Gastrocnemius medialis (tissue), 4 donors: Measurements from ENCODE around the gene GALR1. TPM values are rescaled to one million over a fixed set of nuclear protein-coding genes. Genes with fewer than 3 reads are reported as not detected.

Source experiments
- ATAC-seq, 2 donors: fragments of 150-250 bp; one replicate each; pipeline ENCODE4 v1.9.1; 2016
- DNase-seq, 2 donors: peaks; one replicate each; pipeline ENCODE4 v3.0.0-alpha.2; 2019
- H3K27ac ChIP-seq, 4 donors: fragments of 200-600 bp; sonication (generic); 1 replicate in 1 of 4; 2 replicates in 3 of 4; pipeline ENCODE4 v1.5.1; 2016 to 2018; ENCODE audit warnings: mild to moderate bottlenecking in 2 of 4, moderate library complexity in 1 of 4
- H3K27me3 ChIP-seq, 3 donors: fragments of 200-600 bp; sonication (generic) in 2 of 3; 1 replicate in 1 of 3; 2 replicates in 2 of 3; pipeline versions ENCODE4 v1.5.1 to v1.6.0; 2016 to 2019; ENCODE audit warnings: mild to moderate bottlenecking in 1 of 3, moderate library complexity in 1 of 3
- H3K36me3 ChIP-seq, 2 donors: fragments of 200-600 bp; sonication (generic) in 1 of 2; one replicate each; pipeline ENCODE4 v1.5.1; 2017 to 2018
- H3K4me1 ChIP-seq, 2 donors: fragments of 200-600 bp; sonication (generic) in 1 of 2; one replicate each; pipeline ENCODE4 v1.5.1; 2016 to 2017; ENCODE audit warnings: mild to moderate bottlenecking in 2 of 2
- H3K4me3 ChIP-seq, 4 donors: fragments of 200-600 bp; sonication (generic) in 3 of 4; 1 replicate in 1 of 4; 2 replicates in 3 of 4; pipeline ENCODE4 v1.5.1; 2016 to 2019; ENCODE audit warnings: mild to moderate bottlenecking in 2 of 4
- H3K9me3 ChIP-seq, 3 donors: fragments of 200-600 bp; sonication (generic) in 2 of 3; 1 replicate in 1 of 3; 2 replicates in 2 of 3; pipeline ENCODE4 v1.5.1; 2016 to 2019
- POLR2A ChIP-seq, 2 donors: fragments of 450-650 bp; IDR thresholded peaks; one replicate each; pipeline ENCODE4 v1.6.1; 2017; ENCODE audit warnings: antibody characterized with exemption in 2 of 2, mild to moderate bottlenecking in 2 of 2, moderate library complexity in 2 of 2
- in situ Hi-C, 4 donors: fragments of 200-750 bp; cut with MboI; loops; one replicate each; pipeline versions ENCODE4 v1.15.0 to v1.8.0; 2017; ENCODE audit warnings: low sequenced_read_pairs in 4 of 4
- intact Hi-C: fragments of 100-400 bp; cut with DNase I; formaldehyde crosslinking; loops from one replicate; pipeline ENCODE4 v1.15.1; 2023; ENCODE audit warnings: low total_unique reads
- total RNA-seq, 4 donors: library from RNA; depleted of rRNA; stranded (reverse); fragments of >200 nt; gene quantifications; one replicate each; pipeline versions ENCODE4 v1.1.0 to v1.2.3, GENCODE V29; 2016
- TF ChIP-seq, protein P1 (sequence below), 5 experiments: fragments of 450-650 bp in 3 of 5; fragments of 200-600 bp in 2 of 5; sonication (generic) in 2 of 5; IDR thresholded peaks in 4 of 5; conservative IDR thresholded peaks in 1 of 5; 1 replicate in 4 of 5; 2 replicates in 1 of 5; pipeline ENCODE4 v1.5.1; 2016 to 2019; ENCODE audit warnings: antibody characterized with exemption in 5 of 5, mild to moderate bottlenecking in 3 of 5, moderate library complexity in 3 of 5

Gene GALR1
- total RNA-seq, 4 donors from 2014 or later = not detected

DNA sequence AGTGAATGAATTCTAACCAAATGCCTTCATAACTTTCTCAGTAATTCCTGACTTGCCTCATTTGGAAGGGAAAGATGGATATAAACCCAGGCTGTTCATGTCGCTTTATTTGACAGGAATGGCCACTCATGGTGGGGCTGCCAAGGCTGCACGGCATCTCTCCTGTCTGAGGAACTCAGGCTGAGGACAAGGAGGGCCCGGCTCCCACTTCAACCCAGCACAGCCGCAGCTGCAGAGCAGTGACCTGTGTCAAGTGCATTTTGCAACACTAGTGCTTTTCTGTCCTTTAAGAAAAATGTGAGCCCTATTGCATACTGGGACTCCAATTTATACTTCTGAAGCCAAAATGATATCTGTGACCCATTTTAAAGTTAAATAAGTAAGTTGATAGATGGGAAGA, 45.8 kb upstream of the GALR1 start:
- Histone ChIP-seq H3K36me3 (no peaks in the 10 kb centered on the region), H3K9me3 (no peaks in the 10 kb centered on the region), H3K4me1 (peaks cover 0 to 25% of the 10 kb centered on the region in 2 donors), H3K27me3 (no peaks in the 10 kb centered on the region), H3K4me3 (no peak overlapping the region), H3K27ac (no peak overlapping the region)
- TF ChIP-seq, protein P1, sequence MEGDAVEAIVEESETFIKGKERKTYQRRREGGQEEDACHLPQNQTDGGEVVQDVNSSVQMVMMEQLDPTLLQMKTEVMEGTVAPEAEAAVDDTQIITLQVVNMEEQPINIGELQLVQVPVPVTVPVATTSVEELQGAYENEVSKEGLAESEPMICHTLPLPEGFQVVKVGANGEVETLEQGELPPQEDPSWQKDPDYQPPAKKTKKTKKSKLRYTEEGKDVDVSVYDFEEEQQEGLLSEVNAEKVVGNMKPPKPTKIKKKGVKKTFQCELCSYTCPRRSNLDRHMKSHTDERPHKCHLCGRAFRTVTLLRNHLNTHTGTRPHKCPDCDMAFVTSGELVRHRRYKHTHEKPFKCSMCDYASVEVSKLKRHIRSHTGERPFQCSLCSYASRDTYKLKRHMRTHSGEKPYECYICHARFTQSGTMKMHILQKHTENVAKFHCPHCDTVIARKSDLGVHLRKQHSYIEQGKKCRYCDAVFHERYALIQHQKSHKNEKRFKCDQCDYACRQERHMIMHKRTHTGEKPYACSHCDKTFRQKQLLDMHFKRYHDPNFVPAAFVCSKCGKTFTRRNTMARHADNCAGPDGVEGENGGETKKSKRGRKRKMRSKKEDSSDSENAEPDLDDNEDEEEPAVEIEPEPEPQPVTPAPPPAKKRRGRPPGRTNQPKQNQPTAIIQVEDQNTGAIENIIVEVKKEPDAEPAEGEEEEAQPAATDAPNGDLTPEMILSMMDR (IDR thresholded peaks at IDR 0.05 in 4 of 5, conservative IDR thresholded peaks at IDR 0.05 in 1 of 5) = no peak
- TF ChIP-seq POLR2A (IDR thresholded peaks at IDR 0.05) = no peak
- DNase-seq (no peak), ATAC-seq (no peak)
- intact Hi-C loops = no loop called here
- in situ Hi-C loops = loop anchor here in 3 of 4 donors (5.0 to 25.0 kb wide), 4 partner anchors 142 to 217 kb away; no protein-coding TSS in a partner anchor

DNA sequence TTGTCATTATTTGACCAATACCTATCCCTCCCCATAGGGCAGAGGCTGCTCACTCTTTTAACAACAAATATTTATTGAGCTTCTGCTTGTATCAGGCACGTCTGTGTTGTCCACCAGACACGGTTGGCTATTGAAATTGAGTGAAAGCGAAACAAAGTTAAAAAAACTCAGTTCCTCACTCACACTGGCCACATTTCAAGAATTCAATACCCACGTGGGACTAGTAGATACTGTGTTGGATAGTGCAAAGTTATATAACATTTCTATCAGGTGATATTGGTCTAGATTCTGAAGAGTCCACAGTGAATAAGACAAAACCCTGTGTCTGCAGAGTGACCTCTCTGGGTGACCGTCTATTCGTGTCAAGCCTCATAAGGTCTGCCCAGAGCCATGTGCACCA, 43.9 kb upstream of the GALR1 start:
- intact Hi-C loops (loop anchor here (2.0 kb wide), 1 partner anchor 73 kb away; the partner anchor contains the start of gene MBP), in situ Hi-C loops (loop anchor here in 3 of 4 donors (5.0 to 25.0 kb wide), 5 partner anchors 138 to 218 kb away; no protein-coding TSS in a partner anchor)
- ATAC-seq = no peak
- no peak for DNase-seq
- Histone ChIP-seq H3K9me3 (no peaks in the 10 kb centered on the region), H3K27ac (peak overlapping the region in 1 of 4 donors; percentile 76), H3K4me3 (no peak overlapping the region), H3K36me3 (no peaks in the 10 kb centered on the region), H3K27me3 (no peaks in the 10 kb centered on the region), H3K4me1 (peaks cover 0 to 32% of the 10 kb centered on the region in 2 donors)
- TF ChIP-seq, protein P1 (IDR thresholded peaks at IDR 0.05 in 4 of 5, conservative IDR thresholded peaks at IDR 0.05 in 1 of 5) = no peak
- TF ChIP-seq POLR2A (IDR thresholded peaks at IDR 0.05) = no peak

DNA sequence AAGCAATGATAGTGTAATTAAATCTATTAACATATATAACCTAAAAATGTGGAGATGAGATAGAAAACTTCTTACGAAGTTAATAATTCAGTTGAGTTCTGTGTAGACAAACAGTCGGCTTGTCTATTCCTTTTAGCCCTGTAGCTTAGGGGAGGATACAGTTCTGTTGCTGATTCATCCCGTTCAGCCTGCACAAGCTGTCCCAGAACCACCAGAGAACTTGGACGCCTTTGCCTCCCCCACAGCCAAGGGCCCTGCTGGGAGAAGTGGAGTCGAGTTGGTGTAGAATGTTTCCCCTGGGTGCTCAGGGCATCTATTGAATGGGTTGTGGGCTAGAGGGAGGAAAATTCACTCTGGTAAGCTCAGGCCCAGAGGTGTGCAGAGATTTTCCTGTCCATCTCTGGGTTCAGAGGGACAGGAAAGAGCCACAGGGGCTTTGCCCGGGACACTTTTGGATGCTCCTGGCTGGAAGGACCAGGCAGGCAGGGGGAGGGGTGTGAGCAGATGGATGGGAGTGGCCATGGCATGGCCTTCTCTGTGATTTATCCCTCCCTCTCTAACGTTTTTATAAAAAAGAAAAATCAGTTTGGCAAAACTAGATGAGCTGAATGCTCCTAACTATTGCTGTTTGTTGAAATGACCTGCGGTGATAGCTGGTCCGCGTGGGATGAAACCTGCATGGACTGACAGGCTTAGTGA, 42.8 kb upstream of the GALR1 start:
- intact Hi-C loops (loop anchor here (2.0 kb wide), 1 partner anchor 74 kb away; the partner anchor contains the start of gene MBP), in situ Hi-C loops (loop anchor here in 3 of 4 donors (5.0 to 25.0 kb wide), 5 partner anchors 140 to 220 kb away; no protein-coding TSS in a partner anchor)
- peak; percentile 61 to 78 for DNase-seq
- H3K27ac ChIP-seq = peak overlapping the region; percentile 51 to 77 (median 76)
- H3K9me3 ChIP-seq = no peaks in the 10 kb centered on the region
- H3K4me3 ChIP-seq = no peak overlapping the region
- no peaks in the 10 kb centered on the region for H3K36me3 ChIP-seq
- H3K27me3 ChIP-seq = no peaks in the 10 kb centered on the region
- H3K4me1 ChIP-seq = peaks cover 0 to 32% of the 10 kb centered on the region in 2 donors
- ATAC-seq = peak; percentile 93 to 94
- TF ChIP-seq POLR2A (IDR thresholded peaks at IDR 0.05) = no peak
- TF ChIP-seq, protein P1 (IDR thresholded peaks at IDR 0.05 in 4 of 5, conservative IDR thresholded peaks at IDR 0.05 in 1 of 5) = no peak

DNA sequence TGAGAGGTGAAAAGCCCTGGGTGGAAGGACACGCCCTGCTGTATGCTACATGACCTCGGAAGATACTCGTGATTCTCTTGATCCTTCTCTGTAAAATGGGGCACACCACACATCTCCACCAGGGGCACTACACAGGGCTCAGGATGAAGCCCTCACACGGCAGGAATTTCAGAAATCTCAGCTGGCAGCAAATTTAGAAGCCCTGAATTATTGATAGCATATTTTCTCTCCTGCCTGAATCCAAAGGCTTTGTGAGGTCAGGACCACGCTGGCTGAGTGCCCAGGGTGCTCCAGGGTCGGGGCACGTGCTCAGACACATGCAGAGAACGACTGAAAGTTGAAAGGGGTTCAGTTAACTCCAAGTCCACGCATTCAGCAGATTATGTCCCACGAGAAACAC, 42.1 kb upstream of the GALR1 start:
- intact Hi-C loops = loop anchor here (2.0 kb wide), 1 partner anchor 75 kb away; the partner anchor contains the start of gene MBP
- TF ChIP-seq, protein P1 (IDR thresholded peaks at IDR 0.05 in 4 of 5, conservative IDR thresholded peaks at IDR 0.05 in 1 of 5) = peak; percentile 38 to 62 (median 49)
- no peak for TF ChIP-seq POLR2A (IDR thresholded peaks at IDR 0.05)
- Histone ChIP-seq H3K36me3 (no peaks in the 10 kb centered on the region), H3K27ac (peak overlapping the region; percentile 51 to 77 (median 76)), H3K27me3 (no peaks in the 10 kb centered on the region), H3K9me3 (no peaks in the 10 kb centered on the region), H3K4me1 (peaks cover 0 to 32% of the 10 kb centered on the region in 2 donors), H3K4me3 (peak overlapping the region in 1 of 4 donors; percentile 35)
- peak; percentile 17 to 55 for DNase-seq
- ATAC-seq = peak; percentile 48 to 74
- in situ Hi-C loops = loop anchor here in 3 of 4 donors (5.0 to 25.0 kb wide), 5 partner anchors 140 to 220 kb away; no protein-coding TSS in a partner anchor
